Effector memory CD4-positive, alpha-beta T cell (primary cell): Measurements from ENCODE around the gene AGPAT3.

ENCODE experiments used
- DNase-seq, 3 donors: peaks; one replicate each; pipeline ENCODE4 v3.0.0-alpha.2; 2020
- H3K27ac ChIP-seq: 2 replicates; pipeline ENCODE4 v1.7.0; 2013; ENCODE audit warnings: mild to moderate bottlenecking, low read length, moderate library complexity; ENCODE audit not compliant: insufficient read depth, poor library complexity, severe bottlenecking
- H3K27me3 ChIP-seq: replicated peaks from 2 replicates; pipeline ENCODE4 v1.7.0; 2013; ENCODE audit warnings: mild to moderate bottlenecking, low read length; ENCODE audit not compliant: insufficient read depth, control insufficient read depth, poor library complexity, severe bottlenecking
- H3K36me3 ChIP-seq: 2 replicates; pipeline ENCODE4 v1.7.0; 2013; ENCODE audit warnings: mild to moderate bottlenecking, low read length, moderate library complexity; ENCODE audit not compliant: control insufficient read depth, insufficient read depth
- H3K4me1 ChIP-seq: 2 replicates; pipeline ENCODE4 v1.7.0; 2013; ENCODE audit warnings: low read length, mild to moderate bottlenecking; ENCODE audit not compliant: control insufficient read depth, insufficient read depth, poor library complexity, severe bottlenecking
- H3K4me3 ChIP-seq: 2 replicates; pipeline ENCODE4 v1.7.0; 2013; ENCODE audit warnings: low read length, low read depth, mild to moderate bottlenecking; ENCODE audit not compliant: insufficient read depth, poor library complexity, severe bottlenecking
- H3K9me3 ChIP-seq: 2 replicates; pipeline ENCODE4 v1.7.0; 2013; ENCODE audit warnings: mild to moderate bottlenecking, low read length, moderate library complexity; ENCODE audit not compliant: control insufficient read depth

Gene AGPAT3

GRCh38 chr21:43871487-43871886, 6.5 kb downstream of the AGPAT3 start:
- H3K4me1 ChIP-seq: peaks cover 14% of the 10 kb centered on the region
- H3K36me3 ChIP-seq: no peaks in the 10 kb centered on the region
- no peak overlapping the region for H3K27ac ChIP-seq
- no peaks in the 10 kb centered on the region for H3K27me3 ChIP-seq
- H3K4me3 ChIP-seq: no peak overlapping the region
- DNase-seq: no peak
- no peaks in the 10 kb centered on the region for H3K9me3 ChIP-seq

GRCh38 chr21:43872531-43873197, 7.6 kb downstream of the AGPAT3 start:
- no peaks in the 10 kb centered on the region for H3K36me3 ChIP-seq
- H3K9me3 ChIP-seq: no peaks in the 10 kb centered on the region
- peaks cover 3% of the 10 kb centered on the region for H3K4me1 ChIP-seq
- H3K4me3 ChIP-seq: no peak overlapping the region
- H3K27ac ChIP-seq: no peak overlapping the region
- DNase-seq: no peak
- H3K27me3 ChIP-seq: no peaks in the 10 kb centered on the region

GRCh38 chr21:43873673-43874072, 8.7 kb downstream of the AGPAT3 start:
- Histone ChIP-seq H3K36me3 (no peaks in the 10 kb centered on the region), H3K27ac (no peak overlapping the region), H3K27me3 (no peaks in the 10 kb centered on the region), H3K4me1 (no peaks in the 10 kb centered on the region), H3K9me3 (no peaks in the 10 kb centered on the region), H3K4me3 (no peak overlapping the region)
- DNase-seq: no peak

- Histone ChIP-seq H3K4me3 (no peak overlapping the region), H3K27ac (no peak overlapping the region), H3K9me3 (no peaks in the 10 kb centered on the region), H3K36me3 (no peaks in the 10 kb centered on the region), H3K27me3 (no peaks in the 10 kb centered on the region), H3K4me1 (no peaks in the 10 kb centered on the region)
- DNase-seq: no peak
These were observed 9.2 kb downstream of the AGPAT3 start for GRCh38 chr21:43874085-43874805.

GRCh38 chr21:43876605-43877004, 11.6 kb downstream of the AGPAT3 start:
- H3K36me3 ChIP-seq: no peaks in the 10 kb centered on the region
- no peaks in the 10 kb centered on the region for H3K4me1 ChIP-seq
- H3K27me3 ChIP-seq: no peaks in the 10 kb centered on the region
- no peaks in the 10 kb centered on the region for H3K9me3 ChIP-seq
- DNase-seq: no peak
- no peak overlapping the region for H3K4me3 ChIP-seq
- H3K27ac ChIP-seq: no peak overlapping the region

GRCh38 chr21:43877936-43878575, 13.0 kb downstream of the AGPAT3 start:
- no peak overlapping the region for H3K27ac ChIP-seq
- no peak for DNase-seq
- no peaks in the 10 kb centered on the region for H3K9me3 ChIP-seq
- no peaks in the 10 kb centered on the region for H3K27me3 ChIP-seq
- H3K36me3 ChIP-seq: no peaks in the 10 kb centered on the region
- no peak overlapping the region for H3K4me3 ChIP-seq
- H3K4me1 ChIP-seq: peaks cover under 1% of the 10 kb centered on the region

- Histone ChIP-seq H3K4me1 (peaks cover 11% of the 10 kb centered on the region), H3K27ac (no peak overlapping the region)
These were observed 14.5 kb downstream of the AGPAT3 start for GRCh38 chr21:43879348-43880110.

GRCh38 chr21:43880111-43880985, 15.3 kb downstream of the AGPAT3 start:
- no peak for DNase-seq
- Histone ChIP-seq H3K4me3 (no peak overlapping the region), H3K27ac (no peak overlapping the region), H3K36me3 (no peaks in the 10 kb centered on the region), H3K4me1 (peaks cover 15% of the 10 kb centered on the region), H3K27me3 (no peaks in the 10 kb centered on the region), H3K9me3 (no peaks in the 10 kb centered on the region)

More at GRCh38 chr21:43879348-43880110, 14.5 kb downstream of the AGPAT3 start:
- Histone ChIP-seq H3K4me3 (no peak overlapping the region), H3K36me3 (no peaks in the 10 kb centered on the region), H3K27me3 (no peaks in the 10 kb centered on the region), H3K9me3 (no peaks in the 10 kb centered on the region)
- no peak for DNase-seq

GRCh38 chr21:43881283-43881682, 16.3 kb downstream of the AGPAT3 start:
- Histone ChIP-seq H3K36me3 (no peaks in the 10 kb centered on the region), H3K4me1 (peaks cover 15% of the 10 kb centered on the region)
- no peak for DNase-seq

More at GRCh38 chr21:43881283-43881682, 16.3 kb downstream of the AGPAT3 start:
- no peak overlapping the region for H3K4me3 ChIP-seq
- no peaks in the 10 kb centered on the region for H3K27me3 ChIP-seq
- H3K9me3 ChIP-seq: no peaks in the 10 kb centered on the region
- H3K27ac ChIP-seq: no peak overlapping the region
